Natural killer cell (primary cell): Measurements from ENCODE around the gene COL24A1. TPM values are rescaled to one million over a fixed set of nuclear protein-coding genes. Genes with fewer than 3 reads are reported as not detected.

Experiments used
- ATAC-seq, 3 donors: fragments of 150-1000 bp in 2 of 3; fragments of 200-7000 bp in 1 of 3; cut with Tn5 transposase; 1 replicate in 1 of 3; 2 replicates in 2 of 3; pipeline ENCODE4 v1.10.0; 2021; ENCODE audit warnings: mild to moderate bottlenecking in 2 of 3, moderate library complexity in 2 of 3
- DNase-seq, 2 donors: peaks; one replicate each; pipeline versions ENCODE4 v3.0.0 to v3.0.0-alpha.2; 2013 to 2021; ENCODE audit warnings: mixed read lengths in 1 of 2
- H3K27ac ChIP-seq: one replicate; pipeline ENCODE4 v1.5.1; 2013; ENCODE audit warnings: mild to moderate bottlenecking, low read length
- H3K27me3 ChIP-seq: one replicate; pipeline ENCODE4 v1.6.1; 2013; ENCODE audit warnings: low read length; ENCODE audit not compliant: control insufficient read depth, insufficient read depth
- H3K36me3 ChIP-seq: one replicate; pipeline ENCODE4 v1.6.1; 2013; ENCODE audit warnings: low read length; ENCODE audit not compliant: control insufficient read depth, insufficient read depth
- H3K4me1 ChIP-seq: one replicate; pipeline ENCODE4 v1.6.1; 2013; ENCODE audit warnings: low read length; ENCODE audit not compliant: control insufficient read depth, insufficient read depth
- H3K4me3 ChIP-seq: one replicate; pipeline ENCODE4 v1.5.1; 2013; ENCODE audit warnings: low read length
- H3K9me3 ChIP-seq: one replicate; pipeline ENCODE4 v1.6.1; 2013; ENCODE audit warnings: low read length; ENCODE audit not compliant: control insufficient read depth, insufficient read depth
- H3K27ac Mint-ChIP-seq, 2 donors: one replicate each; pipeline ENCODE4 v1.8.0; 2022; ENCODE audit warnings: mild to moderate bottlenecking in 2 of 2, mixed read lengths in 2 of 2, moderate library complexity in 1 of 2
- H3K27me3 Mint-ChIP-seq, 2 donors: one replicate each; pipeline ENCODE4 v1.8.0; 2022; ENCODE audit warnings: low read depth in 2 of 2, mixed read lengths in 2 of 2
- H3K36me3 Mint-ChIP-seq: one replicate; pipeline ENCODE4 v1.8.0; 2022; ENCODE audit warnings: mixed read lengths
- H3K4me1 Mint-ChIP-seq, 2 donors: one replicate each; pipeline ENCODE4 v1.8.0; 2022; ENCODE audit warnings: mixed read lengths in 2 of 2
- H3K4me3 Mint-ChIP-seq: one replicate; pipeline ENCODE4 v1.8.0; 2022; ENCODE audit warnings: mild to moderate bottlenecking, moderate library complexity, mixed read lengths
- H3K9me3 Mint-ChIP-seq, 2 donors: one replicate each; pipeline ENCODE4 v1.8.0; 2022; ENCODE audit warnings: mixed read lengths in 2 of 2
- CTCF ChIP-seq: fragments of 200-600 bp; IDR thresholded peaks from one replicate; pipeline ENCODE4 v1.8.0; 2022; ENCODE audit warnings: antibody characterized with exemption
- WGBS: methylation state at CpG from one replicate; pipeline ENCODE4 v1.1.7; 2013; ENCODE audit warnings: missing lambda C conversion rate; ENCODE audit not compliant: insufficient coverage; 5-methylcytosine and 5-hydroxymethylcytosine counted together
- intact Hi-C: fragments of 100-400 bp; cut with micrococcal nuclease; formaldehyde crosslinking; loops from one replicate; pipeline ENCODE4 v1.14.2; 2022
- total RNA-seq, 4 donors: library from RNA; stranded (reverse); fragments of 120-200 nt in 1 of 4; gene quantifications; one replicate each; pipeline versions ENCODE4 v1.2.3 to v1.2.4, GENCODE V29; 2013 to 2022

Gene COL24A1
- total RNA-seq, 3 donors from 2014 or later (not counting 1 experiment from before 2014, with no cell fraction given): 0.20 to 0.54 (median 0.54) TPM

- TF ChIP-seq CTCF: no peak
- H3K4me1 Mint-ChIP-seq: no peaks in the 10 kb centered on the region
- H3K36me3 Mint-ChIP-seq: no peaks in the 10 kb centered on the region
- H3K9me3 Mint-ChIP-seq: peaks cover 5 to 21% of the 10 kb centered on the region in 2 donors
- no peaks in the 10 kb centered on the region for H3K27me3 Mint-ChIP-seq
- Histone ChIP-seq H3K4me3 (no peak overlapping the region), H3K27ac (no peak overlapping the region), H3K9me3 (no peaks in the 10 kb centered on the region), H3K27me3 (no peaks in the 10 kb centered on the region), H3K4me1 (no peaks in the 10 kb centered on the region), H3K36me3 (no peaks in the 10 kb centered on the region)
- WGBS: 71% methylated on average over 2 of the region's 3 CpGs
- H3K27ac Mint-ChIP-seq: no peak overlapping the region
- no peak overlapping the region for H3K4me3 Mint-ChIP-seq
- intact Hi-C loops: no loop called here
- DNase-seq (no peak), ATAC-seq (peak in 1 of 3 donors; percentile 7)
Observed at GRCh38 chr1:86068841-86069756, 87.5 kb downstream of the COL24A1 start.

GRCh38 chr1:86068271-86068721 is 88.3 kb downstream of the COL24A1 start:
- H3K4me3 ChIP-seq: no peak overlapping the region
- H3K9me3 Mint-ChIP-seq: peaks cover 5 to 19% of the 10 kb centered on the region in 2 donors
- no peaks in the 10 kb centered on the region for H3K36me3 Mint-ChIP-seq
- H3K27ac Mint-ChIP-seq: no peak overlapping the region
- no peaks in the 10 kb centered on the region for H3K27me3 Mint-ChIP-seq
- ATAC-seq: no peak
- H3K27ac ChIP-seq: no peak overlapping the region
- no peaks in the 10 kb centered on the region for H3K4me1 ChIP-seq
- no peaks in the 10 kb centered on the region for H3K9me3 ChIP-seq
- no peak overlapping the region for H3K4me3 Mint-ChIP-seq
- 76% methylated on average over 3 of the region's 3 CpGs for WGBS
- no peak for DNase-seq
- H3K4me1 Mint-ChIP-seq: no peaks in the 10 kb centered on the region
- no peaks in the 10 kb centered on the region for H3K36me3 ChIP-seq
- H3K27me3 ChIP-seq: no peaks in the 10 kb centered on the region
- TF ChIP-seq CTCF: no peak
- intact Hi-C loops: no loop called here

DNA sequence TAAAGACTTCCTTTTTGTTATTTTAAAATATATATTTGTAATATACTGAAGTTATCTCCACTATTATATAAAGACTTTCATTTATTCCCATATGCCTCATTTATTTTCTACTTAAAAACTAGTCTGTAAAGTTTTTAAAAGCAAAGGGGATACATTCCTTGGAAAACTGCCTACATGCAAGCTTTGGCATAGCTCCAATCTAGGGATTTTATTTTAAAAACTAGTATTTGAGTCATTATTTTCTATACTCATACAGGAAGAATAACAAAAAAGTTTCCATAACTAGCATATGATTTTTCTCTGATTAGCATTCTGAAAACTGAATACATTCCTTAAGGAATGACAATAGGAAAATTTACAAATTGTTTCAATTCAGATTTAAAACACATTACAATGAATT is 88.9 kb downstream of the COL24A1 start:
- no peaks in the 10 kb centered on the region for H3K4me1 Mint-ChIP-seq
- H3K4me3 ChIP-seq: no peak overlapping the region
- no peaks in the 10 kb centered on the region for H3K36me3 ChIP-seq
- no peaks in the 10 kb centered on the region for H3K27me3 ChIP-seq
- H3K4me3 Mint-ChIP-seq: no peak overlapping the region
- no peaks in the 10 kb centered on the region for H3K9me3 ChIP-seq
- ATAC-seq: no peak
- peaks cover 5 to 14% of the 10 kb centered on the region in 2 donors for H3K9me3 Mint-ChIP-seq
- H3K4me1 ChIP-seq: no peaks in the 10 kb centered on the region
- no peaks in the 10 kb centered on the region for H3K36me3 Mint-ChIP-seq
- intact Hi-C loops: no loop called here
- no peak overlapping the region for H3K27ac Mint-ChIP-seq
- no peaks in the 10 kb centered on the region for H3K27me3 Mint-ChIP-seq
- H3K27ac ChIP-seq: no peak overlapping the region
- no peak for DNase-seq
- no peak for TF ChIP-seq CTCF
